Endodermal cell (in vitro differentiated cells): ENCODE measurements around the gene SMC6. TPM values are rescaled to one million over a fixed set of nuclear protein-coding genes. Genes with fewer than 3 reads are reported as not detected.

ENCODE experiments used
- DNase-seq: peaks from one replicate; pipeline ENCODE4 v3.0.0-alpha.2; 2017
- H3K27ac ChIP-seq: 2 replicates; pipeline ENCODE4 v1.5.1; 2013; ENCODE audit warnings: mild to moderate bottlenecking, low read depth, low read length, moderate library complexity
- H3K27me3 ChIP-seq: 2 replicates; pipeline ENCODE4 v1.6.1; 2013; ENCODE audit warnings: mild to moderate bottlenecking, low read length, moderate library complexity; ENCODE audit not compliant: insufficient read depth, control insufficient read depth, poor library complexity, severe bottlenecking
- H3K36me3 ChIP-seq: 2 replicates; pipeline ENCODE4 v1.7.0; 2013; ENCODE audit warnings: mild to moderate bottlenecking, low read length, moderate library complexity; ENCODE audit not compliant: control insufficient read depth, insufficient read depth
- H3K4me1 ChIP-seq: one replicate; pipeline ENCODE4 v1.7.0; 2013; ENCODE audit warnings: low read length; ENCODE audit not compliant: control insufficient read depth, insufficient read depth
- H3K4me3 ChIP-seq: 2 replicates; pipeline ENCODE4 v1.5.1; 2013; ENCODE audit warnings: mild to moderate bottlenecking, low read length, moderate library complexity
- H3K9ac ChIP-seq: 2 replicates; pipeline ENCODE4 v1.6.1; 2013; ENCODE audit warnings: mild to moderate bottlenecking, low read length, moderate library complexity; ENCODE audit not compliant: poor library complexity, severe bottlenecking; ENCODE audit errors: extremely low read depth
- H3K9me3 ChIP-seq: 2 replicates; pipeline ENCODE4 v1.6.1; 2013; ENCODE audit warnings: mild to moderate bottlenecking, low read length, moderate library complexity; ENCODE audit not compliant: control insufficient read depth
- H3K27ac Mint-ChIP-seq: 2 replicates; pipeline ENCODE4 v1.8.0; 2020; ENCODE audit warnings: mixed read lengths
- H3K27me3 Mint-ChIP-seq: 2 replicates; pipeline ENCODE4 v1.8.0; 2021; ENCODE audit warnings: mild to moderate bottlenecking, mixed read lengths; ENCODE audit not compliant: insufficient read depth
- H3K36me3 Mint-ChIP-seq: 2 replicates; pipeline ENCODE4 v1.8.0; 2020; ENCODE audit warnings: low read depth, mixed read lengths
- H3K4me1 Mint-ChIP-seq: 2 replicates; pipeline ENCODE4 v1.8.0; 2020; ENCODE audit warnings: mixed read lengths
- H3K4me3 Mint-ChIP-seq: 2 replicates; pipeline ENCODE4 v1.8.0; 2020; ENCODE audit warnings: mild to moderate bottlenecking, moderate library complexity, mixed read lengths
- H3K9me3 Mint-ChIP-seq: 2 replicates; pipeline ENCODE4 v1.8.0; 2020; ENCODE audit warnings: mild to moderate bottlenecking, mixed read lengths
- WGBS, 2 experiments: methylation state at CpG; one replicate each; pipeline versions ENCODE4 v1.1.5 to v1.1.7; 2013; ENCODE audit warnings: missing lambda C conversion rate in 2 of 2, mixed read lengths in 1 of 2; ENCODE audit not compliant: insufficient coverage in 1 of 2, insufficient read length in 1 of 2; 5-methylcytosine and 5-hydroxymethylcytosine counted together
- total RNA-seq, 2 donors: library from RNA; stranded (reverse); fragmentation: NEBNext Ultra II Directional in 1 of 2; extraction: Animal tissue kit (Norgen Biotek cat#: 25700) in 1 of 2; gene quantifications; 2 replicates in 1 of 2; 3 replicates in 1 of 2; pipeline ENCODE4 v1.2.1, GENCODE V29; 2021
- TF ChIP-seq, protein P1 (sequence below): fragments of 200-600 bp; sonication (generic); conservative IDR thresholded peaks from 2 replicates; pipeline ENCODE4 v1.5.0; 2021; ENCODE audit warnings: antibody characterized with exemption, mild to moderate bottlenecking

The SMC6 gene
- total RNA-seq, 2 donors from 2014 or later, result 38.3 to 48.3 TPM

DNA sequence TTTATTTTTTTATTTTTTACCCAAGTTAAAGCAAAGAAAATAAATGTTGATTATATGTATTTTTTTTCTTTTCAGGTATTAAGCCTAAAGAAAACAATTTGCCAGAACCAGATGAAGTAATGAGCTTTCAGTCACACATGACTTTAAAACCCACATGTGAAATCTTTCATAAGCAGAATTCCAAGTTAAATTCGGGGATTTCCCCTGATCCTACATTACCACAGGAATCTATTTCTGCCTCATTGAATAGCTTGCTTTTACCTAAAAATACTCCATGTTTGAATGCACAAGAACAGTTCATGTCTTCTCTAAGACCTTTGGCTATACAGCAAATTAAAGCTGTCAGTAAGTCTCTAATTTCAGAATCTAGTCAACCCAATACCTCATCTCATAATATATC lies 26.9 kb upstream of the SMC6 start:
- Histone ChIP-seq H3K9ac (no peak overlapping the region), H3K4me1 (no peaks in the 10 kb centered on the region), H3K27me3 (no peaks in the 10 kb centered on the region), H3K36me3 (peaks cover 65% of the 10 kb centered on the region), H3K4me3 (no peak overlapping the region), H3K27ac (no peak overlapping the region), H3K9me3 (no peaks in the 10 kb centered on the region)
- H3K9me3 Mint-ChIP-seq, result no peaks in the 10 kb centered on the region
- peaks cover 3% of the 10 kb centered on the region for H3K4me1 Mint-ChIP-seq
- TF ChIP-seq, protein P1, sequence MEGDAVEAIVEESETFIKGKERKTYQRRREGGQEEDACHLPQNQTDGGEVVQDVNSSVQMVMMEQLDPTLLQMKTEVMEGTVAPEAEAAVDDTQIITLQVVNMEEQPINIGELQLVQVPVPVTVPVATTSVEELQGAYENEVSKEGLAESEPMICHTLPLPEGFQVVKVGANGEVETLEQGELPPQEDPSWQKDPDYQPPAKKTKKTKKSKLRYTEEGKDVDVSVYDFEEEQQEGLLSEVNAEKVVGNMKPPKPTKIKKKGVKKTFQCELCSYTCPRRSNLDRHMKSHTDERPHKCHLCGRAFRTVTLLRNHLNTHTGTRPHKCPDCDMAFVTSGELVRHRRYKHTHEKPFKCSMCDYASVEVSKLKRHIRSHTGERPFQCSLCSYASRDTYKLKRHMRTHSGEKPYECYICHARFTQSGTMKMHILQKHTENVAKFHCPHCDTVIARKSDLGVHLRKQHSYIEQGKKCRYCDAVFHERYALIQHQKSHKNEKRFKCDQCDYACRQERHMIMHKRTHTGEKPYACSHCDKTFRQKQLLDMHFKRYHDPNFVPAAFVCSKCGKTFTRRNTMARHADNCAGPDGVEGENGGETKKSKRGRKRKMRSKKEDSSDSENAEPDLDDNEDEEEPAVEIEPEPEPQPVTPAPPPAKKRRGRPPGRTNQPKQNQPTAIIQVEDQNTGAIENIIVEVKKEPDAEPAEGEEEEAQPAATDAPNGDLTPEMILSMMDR, result no peak
- no peak for DNase-seq
- H3K27ac Mint-ChIP-seq, result no peak overlapping the region
- 80 to 89% methylated on average over 1 of the region's 1 CpG for WGBS, 2 experiments
- H3K27me3 Mint-ChIP-seq, result no peaks in the 10 kb centered on the region
- peaks cover 48% of the 10 kb centered on the region for H3K36me3 Mint-ChIP-seq
- H3K4me3 Mint-ChIP-seq, result no peak overlapping the region

GRCh38 chr2:17772532-17772931 lies 18.9 kb upstream of the SMC6 start:
- Mint-ChIP-seq H3K27ac (no peak overlapping the region), H3K4me3 (no peak overlapping the region), H3K4me1 (no peaks in the 10 kb centered on the region), H3K9me3 (no peaks in the 10 kb centered on the region), H3K36me3 (peaks cover 39% of the 10 kb centered on the region), H3K27me3 (no peaks in the 10 kb centered on the region)
- TF ChIP-seq, protein P1, result no peak
- H3K27ac ChIP-seq, result no peak overlapping the region
- H3K36me3 ChIP-seq, result peaks cover 59% of the 10 kb centered on the region
- H3K4me1 ChIP-seq, result no peaks in the 10 kb centered on the region
- no peaks in the 10 kb centered on the region for H3K9me3 ChIP-seq
- no peaks in the 10 kb centered on the region for H3K27me3 ChIP-seq
- no peak overlapping the region for H3K9ac ChIP-seq
- no peak overlapping the region for H3K4me3 ChIP-seq
- WGBS, 2 experiments, result 86 to 98% methylated on average over 1 to 2 of the region's 2 CpGs
- DNase-seq, result no peak

- Histone ChIP-seq H3K27ac (no peak overlapping the region), H3K4me3 (no peak overlapping the region), H3K4me1 (no peaks in the 10 kb centered on the region), H3K9me3 (no peaks in the 10 kb centered on the region), H3K27me3 (no peaks in the 10 kb centered on the region), H3K36me3 (peaks cover 62% of the 10 kb centered on the region), H3K9ac (no peak overlapping the region)
- TF ChIP-seq, protein P1, result no peak
- Mint-ChIP-seq H3K36me3 (peaks cover 34% of the 10 kb centered on the region), H3K4me3 (no peak overlapping the region), H3K4me1 (no peaks in the 10 kb centered on the region), H3K27ac (no peak overlapping the region), H3K9me3 (no peaks in the 10 kb centered on the region), H3K27me3 (no peaks in the 10 kb centered on the region)
- WGBS, 2 experiments, result 92% methylated on average over 1 of the region's 2 CpGs; no CpG with 5 or more reads in 1 of the 2 experiments
- DNase-seq, result no peak
These were observed 18.3 kb upstream of the SMC6 start for GRCh38 chr2:17771956-17772355.
